IPS DF 19.7 (cell line): Measurements from ENCODE around the gene ERBIN.
"Not testable (repeated sequence)": the region's sequence is repeated elsewhere in the genome, so short reads cannot be mapped to it uniquely, and the experiment has no call there.

ENCODE experiments used
- DNase-seq: peaks from one replicate; pipeline ENCODE4 v3.0.0-alpha.2; 2013; ENCODE audit warnings: low read depth, low spot score

ERBIN gene, protein sequence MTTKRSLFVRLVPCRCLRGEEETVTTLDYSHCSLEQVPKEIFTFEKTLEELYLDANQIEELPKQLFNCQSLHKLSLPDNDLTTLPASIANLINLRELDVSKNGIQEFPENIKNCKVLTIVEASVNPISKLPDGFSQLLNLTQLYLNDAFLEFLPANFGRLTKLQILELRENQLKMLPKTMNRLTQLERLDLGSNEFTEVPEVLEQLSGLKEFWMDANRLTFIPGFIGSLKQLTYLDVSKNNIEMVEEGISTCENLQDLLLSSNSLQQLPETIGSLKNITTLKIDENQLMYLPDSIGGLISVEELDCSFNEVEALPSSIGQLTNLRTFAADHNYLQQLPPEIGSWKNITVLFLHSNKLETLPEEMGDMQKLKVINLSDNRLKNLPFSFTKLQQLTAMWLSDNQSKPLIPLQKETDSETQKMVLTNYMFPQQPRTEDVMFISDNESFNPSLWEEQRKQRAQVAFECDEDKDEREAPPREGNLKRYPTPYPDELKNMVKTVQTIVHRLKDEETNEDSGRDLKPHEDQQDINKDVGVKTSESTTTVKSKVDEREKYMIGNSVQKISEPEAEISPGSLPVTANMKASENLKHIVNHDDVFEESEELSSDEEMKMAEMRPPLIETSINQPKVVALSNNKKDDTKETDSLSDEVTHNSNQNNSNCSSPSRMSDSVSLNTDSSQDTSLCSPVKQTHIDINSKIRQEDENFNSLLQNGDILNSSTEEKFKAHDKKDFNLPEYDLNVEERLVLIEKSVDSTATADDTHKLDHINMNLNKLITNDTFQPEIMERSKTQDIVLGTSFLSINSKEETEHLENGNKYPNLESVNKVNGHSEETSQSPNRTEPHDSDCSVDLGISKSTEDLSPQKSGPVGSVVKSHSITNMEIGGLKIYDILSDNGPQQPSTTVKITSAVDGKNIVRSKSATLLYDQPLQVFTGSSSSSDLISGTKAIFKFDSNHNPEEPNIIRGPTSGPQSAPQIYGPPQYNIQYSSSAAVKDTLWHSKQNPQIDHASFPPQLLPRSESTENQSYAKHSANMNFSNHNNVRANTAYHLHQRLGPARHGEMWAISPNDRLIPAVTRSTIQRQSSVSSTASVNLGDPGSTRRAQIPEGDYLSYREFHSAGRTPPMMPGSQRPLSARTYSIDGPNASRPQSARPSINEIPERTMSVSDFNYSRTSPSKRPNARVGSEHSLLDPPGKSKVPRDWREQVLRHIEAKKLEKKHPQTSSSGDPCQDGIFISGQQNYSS (N-terminal part only)

DNA sequence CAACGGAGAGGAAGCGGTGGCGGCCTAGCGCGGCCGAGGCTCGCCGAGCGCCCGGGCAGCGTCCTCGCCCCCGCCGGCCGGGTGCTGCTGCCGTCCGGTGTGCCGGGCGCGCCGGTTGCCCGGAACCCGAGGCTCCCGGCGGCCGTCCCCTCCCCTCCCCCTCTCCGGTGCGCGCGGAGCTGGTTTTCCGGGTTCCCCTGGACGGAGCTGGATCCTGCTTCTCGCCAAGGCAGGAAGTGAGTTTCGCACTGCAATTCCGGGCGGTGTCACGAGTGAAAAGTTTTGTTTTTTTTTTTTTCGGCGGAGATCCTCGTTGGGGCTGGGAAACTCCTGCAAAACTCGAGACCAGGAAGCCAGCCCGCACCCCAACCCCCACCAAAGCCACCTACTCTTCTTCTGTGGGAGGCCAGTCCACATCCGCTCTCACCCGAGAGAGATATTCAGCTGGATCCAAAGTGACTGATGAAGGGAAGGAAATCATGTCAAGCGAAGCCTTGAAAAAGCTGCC, at the start of gene ERBIN:
Gene ERBIN (plus strand): TSS at position 300 of the 508 bp plus-strand sequence. CDS start 66,144 bp downstream, outside the sequence.
- DNase-seq: no peak

DNA sequence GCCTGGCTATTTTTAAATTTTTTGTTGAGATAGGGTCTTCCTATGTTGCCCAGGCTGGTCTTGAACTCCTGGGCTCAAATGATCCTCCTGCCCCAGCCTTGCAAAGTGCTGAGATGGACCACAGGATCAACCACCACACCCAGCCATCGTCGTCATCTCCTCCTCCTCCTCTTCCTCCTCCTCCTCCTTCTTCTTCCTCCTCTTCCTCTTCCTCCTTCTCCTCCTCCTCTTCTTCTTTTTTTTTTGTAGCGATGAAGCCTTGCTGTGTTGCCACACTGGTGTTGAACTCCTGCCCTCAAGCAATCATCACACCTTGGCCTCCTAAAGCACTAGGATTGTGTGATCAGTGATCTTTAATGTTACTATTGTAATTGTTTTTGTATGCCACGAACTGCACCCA, 49.4 kb upstream of the ERBIN start:
- no peak for DNase-seq

DNA sequence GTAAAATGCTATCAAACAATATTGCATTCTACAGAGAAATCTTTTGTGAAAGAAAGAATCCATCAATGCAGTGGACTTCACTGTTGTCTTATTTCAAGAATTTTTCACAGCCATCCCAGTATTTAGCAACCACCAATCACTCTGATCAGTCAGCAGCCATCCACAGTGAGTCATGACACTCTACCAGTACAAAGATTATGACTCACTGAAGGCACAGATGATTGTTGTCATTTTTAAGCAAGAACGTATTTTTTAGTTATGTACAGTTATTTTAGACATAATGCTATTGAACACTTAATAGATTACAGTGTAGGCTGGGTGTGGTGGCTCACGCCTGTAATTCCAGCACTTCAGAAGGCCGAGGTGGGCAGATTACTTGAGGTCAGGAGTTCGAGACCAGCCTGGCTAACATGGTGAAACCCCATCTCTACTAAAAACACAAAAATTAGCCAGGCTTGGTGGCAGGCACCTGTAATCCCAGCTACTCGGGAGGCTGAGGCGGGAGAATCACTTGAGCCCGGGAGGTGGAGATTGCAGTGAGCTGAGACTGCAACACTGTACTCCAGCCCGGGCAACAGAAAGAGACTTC, 46.6 kb upstream of the ERBIN start:
- not testable (repeated sequence) for DNase-seq

DNA sequence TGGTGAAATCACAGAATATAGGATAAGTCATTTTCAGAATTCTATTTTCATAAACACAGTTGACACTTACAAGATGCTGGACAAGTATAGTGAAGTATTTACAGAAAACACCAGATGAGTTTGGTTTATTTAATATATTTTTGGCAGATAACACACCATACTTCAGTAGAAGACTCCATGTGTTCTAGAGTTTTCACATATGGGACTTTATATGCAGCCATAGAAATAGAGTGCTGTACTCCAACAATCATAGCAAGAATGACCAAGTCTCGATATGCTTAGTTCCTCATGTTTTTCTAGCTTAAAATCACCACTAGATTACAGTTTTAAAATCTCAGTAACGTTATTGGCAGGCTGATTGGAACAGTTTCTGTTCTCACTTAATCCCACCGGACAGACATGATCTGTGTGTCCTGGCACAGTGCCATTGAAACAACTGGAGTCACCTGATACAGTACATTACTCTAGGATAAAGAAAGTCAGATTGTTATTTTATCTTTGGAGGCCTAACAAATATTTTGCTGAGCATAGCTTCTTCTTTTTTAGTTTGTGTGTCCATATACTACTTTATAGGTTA, 45.8 kb upstream of the ERBIN start:
- no peak for DNase-seq

DNA sequence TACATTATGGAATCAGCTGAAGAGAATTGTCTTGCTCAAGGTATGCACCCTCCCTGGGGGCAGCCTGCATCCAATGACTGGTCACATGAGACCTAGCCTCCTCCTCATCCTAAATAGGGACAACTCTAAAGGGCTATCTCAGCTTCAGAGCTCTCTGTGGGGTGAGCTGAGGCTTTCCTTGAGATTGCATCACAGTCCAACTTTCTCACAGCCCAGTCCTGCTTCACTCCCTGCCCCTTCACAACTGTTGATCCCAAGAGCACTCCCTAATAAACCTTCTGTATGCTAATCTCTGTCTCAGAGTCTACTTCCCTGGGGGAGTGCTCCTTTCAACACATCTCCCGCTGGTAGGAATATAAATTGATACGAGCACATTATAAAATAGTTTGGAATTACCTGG, 44.1 kb upstream of the ERBIN start:
- no peak for DNase-seq

DNA sequence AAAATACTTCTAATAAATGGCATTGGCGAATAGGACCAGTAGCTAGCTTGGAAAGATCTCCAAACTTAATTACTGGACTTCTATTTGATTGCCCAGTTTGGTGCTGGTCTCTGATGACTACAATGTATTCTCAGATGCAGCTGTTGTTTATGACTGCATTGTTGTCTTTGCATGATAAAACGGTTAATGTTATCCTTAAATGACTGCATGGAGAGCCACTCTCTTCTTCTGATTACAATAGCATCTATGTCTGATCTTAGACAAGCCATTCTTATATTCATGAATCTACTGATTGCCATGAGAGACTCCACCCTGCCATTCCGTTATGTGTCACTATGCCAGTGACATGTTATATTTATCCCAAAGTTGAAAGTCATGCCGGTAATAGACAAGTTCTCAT, 42.9 kb upstream of the ERBIN start:
- DNase-seq: no peak

DNA sequence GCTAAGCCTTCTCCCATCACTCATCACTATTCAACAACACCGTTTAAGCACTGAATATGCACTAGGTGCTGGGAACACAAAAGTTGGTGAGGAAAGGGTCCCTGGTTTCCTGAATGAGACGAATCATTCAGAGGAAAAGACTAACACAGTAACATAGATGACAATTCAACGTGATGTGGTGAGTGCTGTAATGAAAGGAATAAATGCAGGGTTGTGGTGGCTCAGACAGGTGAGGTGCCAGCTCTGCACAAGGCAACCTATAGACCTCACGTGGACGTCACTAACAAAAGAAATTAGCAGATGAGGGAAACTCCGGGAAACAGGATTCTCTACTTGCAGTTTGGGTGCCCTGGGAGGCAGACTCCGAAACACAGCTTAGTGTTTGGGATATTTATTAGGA, 40.0 kb upstream of the ERBIN start:
- DNase-seq: no peak

DNA sequence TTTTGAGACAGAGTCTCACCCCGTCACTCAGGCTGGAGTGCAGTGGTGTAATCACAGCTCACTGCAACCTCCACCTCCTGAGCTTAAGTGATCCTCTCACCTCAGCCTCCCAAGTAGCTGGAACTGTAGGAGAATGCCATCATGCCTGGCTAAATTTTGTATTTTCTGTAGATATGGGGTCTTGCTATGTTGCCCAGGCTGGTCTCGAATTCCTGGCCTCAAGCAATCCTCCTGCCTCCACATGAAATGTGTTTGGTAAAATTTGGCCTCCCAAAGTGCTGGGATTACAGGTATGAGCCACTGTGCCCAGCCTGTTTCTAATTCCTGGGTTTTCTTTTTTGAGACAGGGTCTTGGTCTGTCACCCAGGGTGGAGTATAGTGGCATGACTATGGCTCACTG, 34.4 kb upstream of the ERBIN start:
- DNase-seq: not testable (repeated sequence)

DNA sequence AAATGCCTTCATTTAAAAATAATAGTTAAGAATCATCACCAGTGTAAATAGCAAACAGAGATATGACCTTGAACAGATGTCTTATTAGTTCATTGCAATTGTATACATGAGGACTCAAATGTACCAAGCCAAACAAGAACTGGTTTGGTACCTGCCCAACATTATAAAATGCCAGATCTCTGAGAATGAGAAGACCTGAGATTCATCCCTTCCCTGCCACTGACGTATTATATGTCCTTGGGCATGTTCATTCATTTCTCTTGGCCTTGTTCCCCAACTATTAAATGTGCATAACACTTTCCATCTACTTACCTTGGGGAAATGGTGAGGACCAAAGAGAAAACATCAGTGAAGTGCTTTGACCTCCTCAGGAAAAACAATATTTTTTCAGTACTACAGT, 33.6 kb upstream of the ERBIN start:
- no peak for DNase-seq

DNA sequence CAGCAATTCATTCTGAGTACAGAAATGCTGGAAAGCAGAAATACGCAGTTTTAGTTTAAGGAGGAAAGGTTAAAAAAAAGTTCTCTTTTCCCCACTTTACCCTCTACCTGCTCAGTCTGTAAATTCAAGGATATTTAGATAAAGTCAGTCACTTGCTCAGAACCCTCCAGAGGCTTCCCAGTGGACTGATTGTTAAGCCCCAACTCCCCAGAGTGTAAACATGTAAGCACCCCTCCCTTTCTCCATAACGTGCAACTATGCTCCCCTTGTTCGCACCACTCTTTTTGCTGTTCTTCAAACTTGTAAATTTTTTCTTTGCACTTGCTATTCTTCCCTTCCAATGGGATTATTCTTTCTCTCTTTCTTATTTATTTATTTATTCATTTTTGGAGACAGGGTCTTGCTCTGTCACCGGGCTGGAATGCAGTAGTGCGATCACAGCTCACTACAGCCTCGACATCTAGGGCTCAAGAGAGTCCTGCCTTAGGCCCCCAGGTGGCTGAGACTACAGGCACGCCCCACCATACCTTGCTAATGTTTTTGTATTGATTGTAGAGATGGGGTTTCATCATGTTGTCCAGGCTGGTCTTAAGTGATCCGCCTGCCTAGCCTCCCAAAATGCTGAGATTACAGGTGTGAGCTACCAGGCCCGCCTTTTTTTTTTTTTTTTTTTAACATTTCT, 32.5 kb upstream of the ERBIN start:
- no peak for DNase-seq

DNA sequence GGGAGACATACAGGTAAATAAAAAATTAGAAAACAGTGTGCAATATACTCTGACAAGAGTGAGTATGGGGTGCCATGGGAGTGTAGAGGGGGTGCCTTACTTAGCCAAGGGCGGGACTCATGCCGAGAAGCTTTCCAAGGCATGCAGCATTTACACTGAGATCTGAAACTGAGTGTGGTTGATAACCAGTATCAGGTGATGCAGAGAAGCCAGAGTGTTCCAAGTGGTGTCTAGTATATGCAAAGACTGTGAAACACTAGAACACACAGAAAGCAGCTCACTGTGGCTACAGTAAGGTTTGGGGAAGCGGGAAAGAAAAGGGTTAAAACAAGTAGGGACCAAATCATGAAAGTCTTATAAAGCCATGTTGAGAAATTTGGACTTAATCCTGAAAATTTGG, 30.5 kb upstream of the ERBIN start:
- DNase-seq: no peak

DNA sequence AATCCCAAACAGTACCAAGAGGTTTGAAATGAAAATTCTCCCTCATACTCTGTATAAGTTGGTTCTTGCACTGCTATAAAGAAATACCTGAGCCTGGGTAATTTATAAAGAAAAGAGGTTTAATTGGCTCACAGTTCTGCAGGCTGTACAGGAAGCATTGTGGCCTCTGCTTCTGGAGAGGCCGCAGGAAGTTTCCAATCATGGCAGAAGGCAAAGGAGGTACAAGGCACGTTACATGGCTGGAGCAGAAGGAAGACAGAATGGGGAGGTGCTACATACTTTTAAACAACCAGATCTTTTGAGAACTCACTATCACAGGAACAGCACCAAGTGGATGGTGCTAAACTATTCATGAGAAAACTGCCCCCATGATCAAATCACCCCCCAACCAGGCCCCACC, 25.6 kb upstream of the ERBIN start:
- DNase-seq: no peak

DNA sequence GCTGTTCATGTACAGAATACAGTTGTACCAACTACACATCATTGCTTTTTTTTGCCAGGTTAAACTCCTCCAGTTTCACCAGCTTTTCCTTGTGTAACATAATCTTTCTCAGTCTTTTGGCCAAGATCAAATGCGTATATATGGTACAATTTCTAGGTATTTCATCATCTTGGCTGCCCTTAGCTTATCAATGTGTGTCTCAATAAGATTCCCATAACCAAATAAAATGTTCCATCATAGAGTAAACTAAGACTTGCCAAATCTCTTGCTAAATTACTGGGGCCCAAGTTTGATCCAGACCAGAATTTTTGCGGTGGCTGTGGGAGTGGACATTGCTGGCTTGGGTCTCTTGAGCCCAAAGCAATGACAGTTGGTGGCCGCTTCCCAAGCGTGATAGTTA, 24.3 kb upstream of the ERBIN start:
- no peak for DNase-seq

DNA sequence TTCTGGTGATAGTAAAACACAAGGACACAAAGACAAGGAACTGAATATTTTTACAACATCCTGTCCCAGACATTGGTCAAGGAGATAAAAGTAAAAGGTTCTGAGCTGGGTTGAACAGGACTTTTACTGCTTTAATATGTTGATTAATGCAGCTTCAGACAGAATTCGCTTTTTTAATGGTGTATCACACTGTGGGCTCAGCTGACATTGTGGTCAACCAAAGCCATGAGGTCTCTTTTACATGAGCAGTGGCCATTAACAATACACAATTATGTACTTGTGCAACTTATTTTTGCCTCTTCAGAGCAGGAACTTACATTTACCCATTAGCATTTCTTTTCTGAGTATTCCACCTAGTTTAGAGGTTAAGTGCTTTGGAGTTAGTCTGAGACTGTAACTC, 22.8 kb upstream of the ERBIN start:
- no peak for DNase-seq

DNA sequence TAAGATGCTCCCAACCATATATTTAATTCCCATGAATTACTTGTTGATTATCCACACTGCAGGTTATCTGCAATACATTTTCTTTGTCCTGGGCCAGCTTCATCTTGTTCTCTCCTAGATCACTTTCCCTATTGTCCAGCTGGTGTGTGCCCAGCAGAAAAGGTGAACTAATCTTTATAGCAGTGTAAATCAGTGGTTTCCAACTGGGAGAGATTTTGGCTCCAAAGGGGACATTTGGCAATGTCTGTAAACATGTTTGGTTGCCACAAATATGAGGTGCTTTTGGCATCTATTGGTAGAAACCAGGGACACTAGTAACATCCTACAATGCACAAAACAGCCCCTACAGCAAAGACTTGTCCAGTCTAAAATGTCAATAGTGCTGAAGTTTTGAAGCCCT, 20.1 kb upstream of the ERBIN start:
- DNase-seq: no peak

DNA sequence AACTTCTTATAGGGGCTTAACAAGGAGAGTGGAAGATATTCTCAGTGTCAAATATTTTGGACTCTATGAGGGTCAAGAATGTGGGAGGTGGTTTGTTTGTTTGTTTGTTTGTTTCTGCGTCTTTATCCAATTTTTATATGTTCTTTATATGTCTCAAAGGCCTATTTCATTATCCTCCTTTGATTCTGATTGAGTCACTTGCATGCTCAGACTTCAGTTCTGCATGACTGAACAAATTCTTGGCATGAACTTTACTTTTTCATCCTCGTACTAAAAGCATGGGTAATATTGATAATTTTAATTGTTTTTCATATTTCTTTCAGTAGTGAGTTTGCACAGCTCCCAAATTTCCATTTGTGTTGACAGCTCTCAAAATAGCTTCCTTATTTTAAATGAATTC, 19.2 kb upstream of the ERBIN start:
- DNase-seq: no peak

DNA sequence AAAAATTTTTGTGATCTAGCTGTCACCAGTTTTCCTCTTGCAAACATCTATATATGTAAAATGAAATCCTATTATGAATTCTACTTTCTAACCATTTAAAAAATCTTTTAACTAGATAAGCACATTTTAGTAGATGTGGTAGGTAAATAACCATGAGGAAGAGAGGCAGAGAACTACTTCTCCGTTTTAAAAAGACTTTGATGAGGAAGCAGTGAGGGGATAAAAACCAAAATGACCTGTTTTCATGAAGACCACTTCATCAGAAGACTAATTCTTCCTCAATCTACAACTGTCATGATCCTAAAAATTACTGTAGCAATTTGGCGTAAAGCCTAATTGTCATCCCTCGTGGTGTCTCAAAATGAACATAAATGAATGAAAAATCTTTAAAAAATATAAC, 15.7 kb upstream of the ERBIN start:
- no peak for DNase-seq

DNA sequence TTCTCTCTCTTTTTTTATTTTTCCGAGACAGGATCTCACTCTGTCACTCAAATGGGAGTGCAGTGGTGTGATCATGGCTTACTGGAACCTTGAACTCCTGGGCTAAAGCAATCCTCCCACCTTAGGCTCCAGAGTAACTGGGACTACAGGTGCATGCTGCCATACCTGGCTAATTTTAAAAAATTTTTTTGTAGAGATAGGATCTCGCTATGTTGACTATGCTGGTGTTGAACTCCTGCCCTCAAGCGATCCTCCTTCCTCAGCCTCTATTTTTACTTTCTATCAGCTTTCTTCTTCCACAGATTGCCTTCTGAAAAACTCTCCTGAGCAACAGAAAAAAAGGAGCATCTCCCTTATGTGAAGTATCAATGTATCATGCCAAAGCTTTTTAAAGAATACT, 14.1 kb upstream of the ERBIN start:
- DNase-seq: no peak

DNA sequence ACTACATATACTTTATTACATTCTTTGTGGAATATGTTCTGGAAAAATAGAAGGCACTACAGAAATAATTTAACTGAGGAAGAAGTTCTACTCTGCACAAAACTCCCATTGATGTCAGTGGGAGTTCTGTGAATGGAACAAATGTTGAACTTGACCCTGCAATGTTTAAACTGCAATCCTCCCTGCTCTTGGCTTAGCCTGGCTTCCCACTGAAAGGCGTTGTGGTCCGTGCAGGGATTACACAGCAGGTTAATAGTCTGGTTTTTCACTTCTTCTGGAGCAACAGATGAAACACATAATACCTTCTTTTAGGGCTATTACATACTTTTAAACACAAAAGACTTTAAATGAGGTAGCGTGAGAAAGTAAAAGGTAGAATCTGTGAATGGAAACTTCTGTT, 12.9 kb upstream of the ERBIN start:
- no peak for DNase-seq

DNA sequence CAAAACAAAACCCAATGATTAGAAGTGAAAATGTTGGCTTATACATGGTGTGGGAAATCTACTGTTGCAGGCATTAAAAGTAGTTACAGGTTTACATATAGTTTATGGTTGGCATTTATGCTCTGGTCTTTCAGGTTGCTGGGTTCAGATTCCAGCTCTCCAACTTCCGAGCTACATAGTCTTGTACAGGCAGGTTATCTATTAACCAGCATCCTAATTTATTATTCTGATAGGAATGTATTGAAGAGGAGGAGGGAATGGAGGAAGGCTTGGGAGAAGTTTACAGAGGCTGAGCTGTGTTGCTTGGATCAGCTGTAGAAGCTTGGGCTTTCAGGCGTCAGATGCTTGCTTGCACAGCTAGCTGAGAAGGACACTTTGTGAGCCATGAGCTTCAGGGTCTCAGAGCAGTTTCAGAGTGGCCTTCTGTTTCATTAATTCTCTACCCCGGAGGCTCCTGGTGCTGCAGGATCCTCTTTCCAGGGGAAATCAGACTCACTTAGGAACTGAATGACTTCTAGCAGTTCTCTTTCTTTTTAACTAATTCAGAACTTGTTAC, 11.7 kb upstream of the ERBIN start:
- no peak for DNase-seq
